Activated CD8-positive, alpha-beta T cell treated with anti-CD3 and anti-CD28 coated beads for 36 hours (primary cell): ENCODE measurements around the gene EEF1A1. TPM values are rescaled to one million over a fixed set of nuclear protein-coding genes. Genes with fewer than 3 reads are reported as not detected.
A peak's percentile ranks its signal among the peaks of the same experiment; 100 is the strongest.
"Not testable (repeated sequence)": the region's sequence is repeated elsewhere in the genome, so short reads cannot be mapped to it uniquely, and the experiment has no call there.

Experiments
- ATAC-seq: fragments of 200-7000 bp; cut with Tn5 transposase; one replicate; pipeline ENCODE4 v1.10.0; 2021; ENCODE audit warnings: mild to moderate bottlenecking, moderate library complexity
- CTCF ChIA-PET: fragments of 350-600 bp; sonication (Branson Sonifier 250); formaldehyde crosslinking; loops from one replicate; lab custom pipeline; 2021; ENCODE audit warnings: antibody characterized with exemption; lab: Charles Lee
- POLR2A ChIA-PET: fragments of 350-600 bp; sonication (Branson Sonifier 250); formaldehyde crosslinking; loops from one replicate; lab custom pipeline; 2021; ENCODE audit warnings: antibody characterized with exemption; lab: Charles Lee
- DNase-seq: peaks from one replicate; pipeline ENCODE4 v3.0.0-alpha.2; 2020
- H3K27ac Mint-ChIP-seq: one replicate; pipeline ENCODE4 v1.8.0; 2021; ENCODE audit warnings: mild to moderate bottlenecking, mixed read lengths
- H3K27me3 Mint-ChIP-seq: one replicate; pipeline ENCODE4 v1.8.0; 2021; ENCODE audit warnings: mixed read lengths
- H3K36me3 Mint-ChIP-seq: one replicate; pipeline ENCODE4 v1.8.0; 2021; ENCODE audit warnings: low read depth, mixed read lengths
- H3K4me1 Mint-ChIP-seq: one replicate; pipeline ENCODE4 v1.8.0; 2021; ENCODE audit warnings: low read depth, mixed read lengths
- H3K4me3 Mint-ChIP-seq: one replicate; pipeline ENCODE4 v1.8.0; 2021; ENCODE audit warnings: mild to moderate bottlenecking, moderate library complexity, mixed read lengths
- H3K9me3 Mint-ChIP-seq: one replicate; pipeline ENCODE4 v1.8.0; 2021; ENCODE audit warnings: mixed read lengths
- CTCF ChIP-seq: fragments of 200-600 bp; IDR thresholded peaks from one replicate; pipeline ENCODE4 v1.8.0; 2022; ENCODE audit warnings: antibody characterized with exemption, mild to moderate bottlenecking
- intact Hi-C: fragments of 100-400 bp; cut with micrococcal nuclease; formaldehyde crosslinking; loops from one replicate; pipeline ENCODE4 v1.10.0; 2022
- total RNA-seq, 2 experiments: library from RNA; stranded (reverse); gene quantifications; one replicate each; pipeline ENCODE4 v1.2.3, GENCODE V29; 2021

EEF1A1 gene
- total RNA-seq, 2 experiments from 2014 or later = 15,479 to 15,634 TPM

DNA sequence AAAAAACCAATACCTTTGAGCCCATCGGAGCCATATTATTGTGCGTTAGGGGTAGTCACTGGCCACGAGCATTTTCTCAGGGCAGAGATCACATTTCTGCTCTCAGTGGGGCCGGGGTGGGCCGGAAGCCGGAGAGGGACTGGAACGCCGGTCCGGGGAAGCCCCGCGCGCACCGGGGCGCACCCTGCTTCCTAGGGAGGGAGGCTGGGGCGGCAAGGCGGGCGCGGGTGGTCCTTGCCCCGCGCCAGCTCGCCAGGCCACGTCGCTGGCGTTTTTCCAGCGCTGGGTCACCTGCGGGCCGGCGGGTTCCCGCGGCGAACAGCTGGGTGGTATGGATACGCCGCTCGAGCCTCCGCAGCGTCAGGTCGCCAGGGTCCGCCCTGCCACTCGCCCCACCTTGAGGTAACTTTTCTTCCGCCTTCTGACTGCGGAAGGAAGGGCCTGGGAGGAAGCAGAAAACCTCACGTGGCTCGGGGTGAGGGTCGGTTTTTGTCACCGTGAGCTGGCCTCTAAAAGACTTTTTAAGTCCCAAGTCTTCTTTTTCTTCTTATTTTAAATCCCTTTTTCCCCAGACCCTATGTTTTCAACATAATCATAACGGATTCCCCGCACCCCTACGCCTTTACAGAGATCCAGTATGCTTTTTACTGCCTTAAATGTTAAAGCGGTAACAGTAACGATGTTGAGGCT is 2.7 kb upstream of the EEF1A1 start:
- CTCF ChIA-PET = interaction anchor here (1.0 to 5.4 kb wide), 6 partner anchors 10 to 129 kb away, joined by 3 to 38 read pairs (median 4); partner anchors contain the start of gene MTO1
- intact Hi-C loops = loop anchor here (2.0 to 5.0 kb wide), 3 partner anchors 57 to 129 kb away; partner anchors contain the start of gene SLC17A5

DNA sequence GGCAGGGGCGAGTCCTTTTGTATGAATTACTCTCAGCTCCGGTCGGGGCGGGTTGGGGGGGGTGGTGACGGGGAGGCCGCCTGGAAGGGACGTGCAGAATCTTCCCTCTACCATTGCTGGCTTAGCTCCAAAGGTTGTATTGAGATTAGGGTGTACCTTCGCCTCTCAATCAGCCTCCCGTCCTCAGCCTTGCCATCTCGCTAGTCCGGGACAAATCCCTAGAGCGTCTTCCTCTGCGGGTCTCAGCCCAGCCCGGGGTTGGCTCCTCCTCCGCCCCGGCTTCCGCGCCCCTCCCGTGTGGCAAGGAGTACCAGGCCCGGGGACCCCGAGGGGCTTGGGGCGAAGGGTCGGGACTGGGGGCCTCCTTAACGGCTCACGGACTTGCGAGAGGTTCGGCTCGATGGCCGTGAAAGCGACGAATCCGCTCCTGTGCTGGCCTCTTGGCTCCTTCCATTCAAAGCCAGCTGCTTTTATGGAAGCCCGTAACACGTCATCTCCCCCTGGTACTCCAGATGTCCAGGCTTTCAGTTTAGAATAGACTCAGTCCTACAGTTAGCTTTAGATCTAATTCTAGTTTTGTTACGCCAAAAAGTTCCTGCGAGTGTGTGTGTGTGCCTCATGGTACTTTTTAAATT is 636 bp upstream of the EEF1A1 start:
- Mint-ChIP-seq H3K4me3 (peak overlapping the region; percentile 97), H3K27me3 (peaks cover 2% of the 10 kb centered on the region), H3K36me3 (peaks cover 53% of the 10 kb centered on the region), H3K27ac (peak overlapping the region; percentile 100), H3K9me3 (no peaks in the 10 kb centered on the region), H3K4me1 (peaks cover 20% of the 10 kb centered on the region)
- ChIA-PET CTCF (interaction anchor here (1.0 to 5.4 kb wide), 8 partner anchors 13 to 131 kb away, joined by 3 to 38 read pairs (median 5); partner anchors contain the start of genes MTO1 and SLC17A5), POLR2A (interaction anchor here (0.7 to 12.0 kb wide), 31 partner anchors 8 to 901 kb away, joined by 3 to 204 read pairs (median 4); partner anchors contain the start of genes CGAS, MTO1 and SLC17A5)
- DNase-seq (no peak), ATAC-seq (peak; percentile 42)
- TF ChIP-seq CTCF = no peak
- intact Hi-C loops = loop anchor here (5.0 kb wide), 2 partner anchors 91 to 131 kb away; partner anchors contain the start of gene SLC17A5

More for the DNA sequence above, 2.7 kb upstream of the EEF1A1 start:
- Mint-ChIP-seq H3K9me3 (no peaks in the 10 kb centered on the region), H3K27ac (peak overlapping the region; percentile 100), H3K36me3 (peaks cover 33% of the 10 kb centered on the region), H3K27me3 (peaks cover 2% of the 10 kb centered on the region), H3K4me3 (peak overlapping the region; percentile 97), H3K4me1 (peaks cover 11% of the 10 kb centered on the region)
- no peak for TF ChIP-seq CTCF
- POLR2A ChIA-PET = interaction anchor here (0.6 to 7.1 kb wide), 10 partner anchors 10 to 130 kb away, joined by 3 to 110 read pairs (median 5); partner anchors contain the start of genes MTO1 and SLC17A5
- DNase-seq = peak; percentile 86
- peak; percentile 38 for ATAC-seq

- H3K27ac Mint-ChIP-seq = peak overlapping the region; percentile 100
- no peak for TF ChIP-seq CTCF
- H3K9me3 Mint-ChIP-seq = no peaks in the 10 kb centered on the region
- ChIA-PET POLR2A (interaction anchor here (0.6 to 12.0 kb wide), 41 partner anchors 7 to 1761 kb away, joined by 3 to 204 read pairs (median 4); partner anchors contain the start of genes CGAS, MTO1 and SLC17A5), CTCF (interaction anchor here (1.0 to 1.1 kb wide), 2 partner anchors 132 to 133 kb away, joined by 3 read pairs; partner anchors contain the start of gene SLC17A5)
- peak overlapping the region; percentile 97 for H3K4me3 Mint-ChIP-seq
- peaks cover 64% of the 10 kb centered on the region for H3K36me3 Mint-ChIP-seq
- peak; percentile 15 for ATAC-seq
- peaks cover 2% of the 10 kb centered on the region for H3K27me3 Mint-ChIP-seq
- peak; percentile 87 for DNase-seq
- intact Hi-C loops = loop anchor here (5.0 kb wide), 2 partner anchors 92 to 132 kb away; partner anchors contain the start of gene SLC17A5
- H3K4me1 Mint-ChIP-seq = peaks cover 29% of the 10 kb centered on the region
These were observed 725 bp downstream of the EEF1A1 start for GRCh38 chr6:73519926-73520687.

DNA sequence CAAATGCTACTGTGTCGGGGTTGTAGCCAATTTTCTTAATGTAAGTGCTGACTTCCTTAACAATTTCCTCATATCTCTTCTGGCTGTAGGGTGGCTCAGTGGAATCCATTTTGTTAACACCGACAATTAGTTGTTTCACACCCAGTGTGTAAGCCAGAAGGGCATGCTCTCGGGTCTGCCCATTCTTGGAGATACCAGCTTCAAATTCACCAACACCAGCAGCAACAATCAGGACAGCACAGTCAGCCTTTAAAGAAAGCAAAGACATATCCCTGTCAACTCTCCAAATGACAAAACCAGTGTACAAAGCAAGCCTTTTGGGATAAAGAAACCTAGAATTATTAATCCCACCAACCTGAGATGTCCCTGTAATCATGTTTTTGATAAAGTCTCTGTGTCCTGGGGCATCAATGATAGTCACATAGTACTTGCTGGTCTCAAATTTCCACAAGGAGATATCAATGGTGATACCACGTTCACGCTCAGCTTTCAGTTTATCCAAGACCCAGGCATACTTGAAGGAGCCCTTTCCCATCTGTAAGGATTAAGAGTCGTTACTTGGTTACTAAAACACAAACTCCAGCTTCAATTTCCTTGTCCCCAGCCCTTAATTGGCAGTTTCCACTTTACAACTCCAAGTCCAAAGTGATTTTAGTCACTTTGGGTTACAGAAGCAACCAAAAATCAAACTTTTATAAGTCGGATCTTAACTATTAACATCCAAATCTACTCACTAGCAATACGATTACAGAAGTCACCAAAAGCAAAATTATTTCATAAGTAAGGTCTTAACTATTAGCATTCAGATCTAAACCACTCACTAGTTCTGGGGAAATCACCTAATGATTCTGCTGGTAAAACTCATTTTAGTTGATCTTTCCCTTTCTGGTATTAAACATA is 1.6 kb downstream of the EEF1A1 start:
- Mint-ChIP-seq H3K27ac (peak overlapping the region; percentile 100), H3K4me1 (peaks cover 27% of the 10 kb centered on the region), H3K4me3 (peak overlapping the region; percentile 97), H3K36me3 (peaks cover 70% of the 10 kb centered on the region)
- CTCF ChIA-PET = interaction anchor here (1.1 kb wide), 1 partner anchor 134 kb away, joined by 3 read pairs; the partner anchor contains the start of gene SLC17A5
- intact Hi-C loops, H3K9me3 Mint-ChIP-seq, H3K27me3 Mint-ChIP-seq, ATAC-seq, DNase-seq: not testable (repeated sequence)
- POLR2A ChIA-PET = interaction anchor here (0.6 to 12.0 kb wide), 21 partner anchors 9 to 1720 kb away, joined by 3 to 204 read pairs (median 6); partner anchors contain the start of genes CGAS, MTO1 and SLC17A5

- Mint-ChIP-seq H3K4me3 (peak overlapping the region; percentile 97), H3K27ac (peak overlapping the region; percentile 100), H3K36me3 (peaks cover 70% of the 10 kb centered on the region), H3K4me1 (peaks cover 24% of the 10 kb centered on the region)
- H3K27me3 Mint-ChIP-seq, ATAC-seq, DNase-seq, CTCF ChIA-PET, H3K9me3 Mint-ChIP-seq, intact Hi-C loops: not testable (repeated sequence)
- POLR2A ChIA-PET = interaction anchor here (1.5 to 12.0 kb wide), 7 partner anchors 55 to 136 kb away, joined by 4 to 204 read pairs (median 78); partner anchors contain the start of genes CGAS, MTO1 and SLC17A5
These were observed 2.5 kb downstream of the EEF1A1 start for GRCh38 chr6:73518100-73518981.
